ENCODE measurements around the gene SH3RF3. TPM values are rescaled to one million over a fixed set of nuclear protein-coding genes. Genes with fewer than 3 reads are reported as not detected.

Gene SH3RF3
- total RNA-seq, 1 experiment from 2014 or later: not detected

DNA sequence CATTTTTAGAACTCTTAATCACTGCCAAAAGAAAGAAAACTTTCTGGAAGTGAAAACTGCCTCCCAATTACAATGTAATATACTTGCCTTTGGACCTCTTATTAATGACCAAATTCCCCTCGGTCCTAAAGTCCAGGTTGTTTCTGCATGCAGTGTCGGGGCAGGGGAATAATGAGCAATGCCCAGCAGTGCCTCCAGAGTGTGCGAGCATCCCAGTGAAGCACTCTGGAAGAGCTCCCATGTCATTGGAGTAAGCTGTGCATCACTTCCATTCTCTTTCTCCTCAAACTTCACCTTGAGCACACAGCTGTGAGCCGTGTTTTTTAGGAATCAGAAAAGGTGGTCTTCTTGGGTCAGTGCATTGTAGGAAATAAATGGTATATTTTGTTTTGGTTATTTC, 107.1 kb downstream of the SH3RF3 start:
- ATAC-seq (no peak), DNase-seq (ENCODE audit: low read depth, low spot score) (no peak)
- H3K9me2 ChIP-seq (ENCODE audit: insufficient read depth): no peaks in the 10 kb centered on the region
- BruUV-seq (replicated peaks): no TSS peak
- no peak overlapping the region for H3K27ac ChIP-seq (ENCODE audit: low read depth, low read length)
- CTCF ChIA-PET: no interaction called here
- peaks cover 25% of the 10 kb centered on the region; the same call in 1 of the 2 replicates for H3K27me3 ChIP-seq (ENCODE audit: insufficient read depth, low read length)
- H2AFZ ChIP-seq (ENCODE audit: low read depth, low read length, poor library complexity, severe bottlenecking): no peak overlapping the region
- RAD21 ChIA-PET (ENCODE audit: low non-redundant PET in 1 of 2, low total read pairs in 2 of 2, uncharacterized antibody in 2 of 2, unreplicated experiment in 2 of 2): no interaction called here
- no peak overlapping the region for H3K4me2 ChIP-seq (ENCODE audit: low read length)
- no peak overlapping the region for H3K9ac ChIP-seq (ENCODE audit: low read length)
- H3K4me3 ChIP-seq (replicated peaks in 1 of 2; ENCODE audit: low read depth in 1 of 2, low read length in 2 of 2): no peak overlapping the region
- no peaks in the 10 kb centered on the region for H3K36me3 ChIP-seq (ENCODE audit: control insufficient read depth in 1 of 2, insufficient read depth in 2 of 2, low read length in 2 of 2)
- H3K4me1 ChIP-seq (ENCODE audit: control insufficient read depth in 1 of 2, insufficient read depth in 2 of 2, low read length in 2 of 2): no peaks in the 10 kb centered on the region
- H4K20me1 ChIP-seq (ENCODE audit: insufficient read depth): no peaks in the 10 kb centered on the region
- POLR2A ChIA-PET: no interaction called here
- TF ChIP-seq TCF7L2 (IDR thresholded peaks at IDR 0.05; ENCODE audit: borderline replicate concordance, extremely low read depth, insufficient read depth, insufficient read length) (no peak), YY1 (IDR thresholded peaks at IDR 0.05; ENCODE audit: extremely low read depth, insufficient replicate concordance, low read depth, low read length) (no peak), ZNF274 (IDR thresholded peaks at IDR 0.05; ENCODE audit: low read depth, low read length) (no peak), SP1 (IDR thresholded peaks at IDR 0.05; ENCODE audit: low read depth) (no peak)
- H3K9me3 ChIP-seq (ENCODE audit: control insufficient read depth in 1 of 2, insufficient read depth in 1 of 2, low read depth in 1 of 2, low read length in 2 of 2): no peaks in the 10 kb centered on the region
- no peaks in the 10 kb centered on the region for H3K79me2 ChIP-seq (ENCODE audit: insufficient read depth, low read length)
- intact Hi-C loops (cut with micrococcal nuclease): no loop called here

DNA sequence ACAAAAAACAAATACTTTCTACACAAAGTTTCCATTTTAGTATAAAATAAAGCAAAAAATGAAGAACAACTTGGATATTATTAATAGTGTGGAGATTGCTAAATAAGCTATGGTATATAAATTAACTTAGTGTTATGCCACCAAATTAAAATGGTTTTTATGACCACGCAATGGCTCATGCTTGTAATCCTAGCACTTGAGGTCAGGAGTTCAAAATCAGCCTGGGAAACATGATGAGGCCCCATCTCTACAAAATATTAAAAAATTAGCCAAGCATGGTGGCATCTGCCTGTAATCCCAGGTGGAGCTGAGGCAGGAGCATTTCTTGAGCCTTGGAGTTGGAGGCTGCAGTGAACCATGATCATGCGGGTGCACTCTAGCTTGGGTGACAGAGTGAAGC, 108.8 kb downstream of the SH3RF3 start:
- Histone ChIP-seq H3K4me1 (ENCODE audit: control insufficient read depth in 1 of 2, insufficient read depth in 2 of 2, low read length in 2 of 2) (peaks cover 0 to 5% of the 10 kb centered on the region in 2 experiments; a peak in 1 of 4 replicates), H3K9me3 (ENCODE audit: control insufficient read depth in 1 of 2, insufficient read depth in 1 of 2, low read depth in 1 of 2, low read length in 2 of 2) (no peaks in the 10 kb centered on the region), H3K9ac (ENCODE audit: low read length) (no peak overlapping the region), H3K4me3 (replicated peaks in 1 of 2; ENCODE audit: low read depth in 1 of 2, low read length in 2 of 2) (no peak overlapping the region), H3K36me3 (ENCODE audit: control insufficient read depth in 1 of 2, insufficient read depth in 2 of 2, low read length in 2 of 2) (no peaks in the 10 kb centered on the region), H2AFZ (ENCODE audit: low read depth, low read length, poor library complexity, severe bottlenecking) (no peak overlapping the region), H4K20me1 (ENCODE audit: insufficient read depth) (no peaks in the 10 kb centered on the region), H3K4me2 (ENCODE audit: low read length) (no peak overlapping the region), H3K9me2 (ENCODE audit: insufficient read depth) (no peaks in the 10 kb centered on the region), H3K79me2 (ENCODE audit: insufficient read depth, low read length) (no peaks in the 10 kb centered on the region), H3K27me3 (ENCODE audit: insufficient read depth, low read length) (peaks cover 8% of the 10 kb centered on the region; the same call in 1 of the 2 replicates), H3K27ac (ENCODE audit: low read depth, low read length) (no peak overlapping the region)
- intact Hi-C loops (cut with micrococcal nuclease): no loop called here
- RAD21 ChIA-PET (ENCODE audit: low non-redundant PET in 1 of 2, low total read pairs in 2 of 2, uncharacterized antibody in 2 of 2, unreplicated experiment in 2 of 2): no interaction called here
- TF ChIP-seq EGR1 (IDR thresholded peaks at IDR 0.05; ENCODE audit: low read depth) (no peak), ATF3 (IDR thresholded peaks at IDR 0.05) (no peak), POLR2A (IDR thresholded peaks at IDR 0.05; ENCODE audit: borderline replicate concordance, extremely low read depth, insufficient read depth, insufficient read length) (no peak), TCF7L2 (IDR thresholded peaks at IDR 0.05; ENCODE audit: borderline replicate concordance, extremely low read depth, insufficient read depth, insufficient read length) (no peak), CBX3 (IDR thresholded peaks at IDR 0.05; ENCODE audit: low read depth) (no peak), REST (IDR thresholded peaks at IDR 0.05; ENCODE audit: low read depth) (no peak), JUND (IDR thresholded peaks at IDR 0.05) (no peak), SIN3A (IDR thresholded peaks at IDR 0.05; ENCODE audit: low read depth) (no peak), YY1 (IDR thresholded peaks at IDR 0.05; ENCODE audit: extremely low read depth, insufficient replicate concordance, low read depth, low read length) (no peak), CEBPB (IDR thresholded peaks at IDR 0.05; ENCODE audit: low read depth) (no peak)
- CTCF ChIA-PET: no interaction called here
- ATAC-seq (no peak), DNase-seq (ENCODE audit: low read depth, low spot score) (no peak)
- BruUV-seq (replicated peaks): no TSS peak
- POLR2A ChIA-PET: no interaction called here

Data from HCT116 (cell line).